OCI-LY1 (cell line): Measurements from ENCODE around the gene RHBG.

Experiments used
- CTCF ChIP-seq: fragments of 200-600 bp; sonication (generic), shearing (Covaris generic); IDR thresholded peaks from 2 replicates; pipeline ENCODE4 v1.5.1; 2017; ENCODE audit warnings: mild to moderate bottlenecking, antibody characterized with exemption, low read length, moderate library complexity, mixed read lengths
- EZH2 ChIP-seq: fragments of 200-600 bp; sonication (generic), shearing (Covaris generic); IDR thresholded peaks from 2 replicates; pipeline ENCODE4 v1.8.0; 2017; ENCODE audit warnings: borderline replicate concordance, mixed run types, mild to moderate bottlenecking, antibody characterized with exemption, low read length, moderate library complexity, mixed read lengths

- TF ChIP-seq CTCF (no peak), EZH2 (no peak)
Measured at GRCh38 chr1:156430866-156431265, 61.9 kb downstream of the RHBG start.
